Right lung (tissue), 5 donors: ENCODE measurements around the gene FGF18. TPM values are rescaled to one million over a fixed set of nuclear protein-coding genes. Genes with fewer than 3 reads are reported as not detected.

Source experiments
- DNase-seq, 2 donors: peaks; one replicate each; pipeline ENCODE4 v3.0.0-alpha.2; 2013
- polyA plus RNA-seq, 5 donors: library from polyadenylated mRNA; unstranded; fragments of 120-200 nt; gene quantifications; one replicate each; pipeline versions ENCODE4 v1.2.1 to v1.2.3, GENCODE V29; 2013; ENCODE audit warnings: inconsistent platforms in 1 of 5, low replicate concordance in 1 of 5; ENCODE audit not compliant: insufficient read length in 5 of 5, insufficient read depth in 1 of 5

FGF18 gene
- polyA plus RNA-seq, 5 donors = 4.6 to 11.2 (median 7.8) TPM

DNA sequence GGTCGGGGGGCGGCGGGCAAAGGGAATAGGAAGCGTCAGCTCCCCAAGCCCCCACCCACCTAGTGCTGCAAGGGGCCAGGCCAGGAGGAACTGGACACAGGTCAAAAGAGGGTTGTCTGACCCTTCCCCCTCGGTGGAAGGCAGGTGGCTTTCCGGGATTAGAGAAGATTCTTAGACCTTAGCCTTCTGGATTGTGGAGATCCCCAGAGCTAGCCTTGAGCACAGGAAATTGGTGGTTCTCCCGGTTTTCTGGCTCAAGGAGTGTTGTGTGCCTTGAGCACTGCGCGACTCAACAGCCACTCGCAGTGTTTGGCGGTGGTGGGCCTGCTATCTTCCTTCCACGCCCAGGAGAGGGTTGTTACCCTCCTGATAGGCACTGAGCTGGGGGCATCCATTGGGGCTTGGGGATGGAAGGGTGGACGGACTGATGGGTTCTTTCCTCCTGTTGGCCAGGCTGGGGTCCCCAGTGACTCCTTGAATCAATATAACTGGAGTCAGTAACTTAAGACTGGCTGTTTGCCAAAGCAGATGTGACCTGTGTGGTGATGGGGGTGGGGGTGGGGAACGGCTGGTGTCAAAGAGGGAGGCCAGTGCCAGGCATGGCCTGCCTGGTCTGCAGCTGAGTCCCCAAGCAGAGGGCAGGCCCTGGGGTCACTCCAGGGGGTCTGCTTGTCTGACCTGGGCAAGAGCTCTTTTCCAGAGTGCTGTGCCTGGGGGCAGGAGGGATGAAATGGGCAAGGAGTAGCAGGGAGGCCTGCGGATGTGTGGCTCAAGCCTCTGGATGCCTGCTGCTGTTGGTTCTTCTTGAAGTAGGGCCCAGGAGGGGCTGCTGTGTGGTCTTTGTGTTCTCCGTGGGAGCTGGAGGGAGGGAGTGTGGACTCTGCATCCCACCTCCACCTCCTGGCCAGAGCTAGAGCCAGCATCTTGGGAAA lies 2.1 kb downstream of the FGF18 start:
- DNase-seq = no peak

GRCh38 chr5:171422495-171422894 lies 3.0 kb downstream of the FGF18 start:
- DNase-seq = no peak

DNA sequence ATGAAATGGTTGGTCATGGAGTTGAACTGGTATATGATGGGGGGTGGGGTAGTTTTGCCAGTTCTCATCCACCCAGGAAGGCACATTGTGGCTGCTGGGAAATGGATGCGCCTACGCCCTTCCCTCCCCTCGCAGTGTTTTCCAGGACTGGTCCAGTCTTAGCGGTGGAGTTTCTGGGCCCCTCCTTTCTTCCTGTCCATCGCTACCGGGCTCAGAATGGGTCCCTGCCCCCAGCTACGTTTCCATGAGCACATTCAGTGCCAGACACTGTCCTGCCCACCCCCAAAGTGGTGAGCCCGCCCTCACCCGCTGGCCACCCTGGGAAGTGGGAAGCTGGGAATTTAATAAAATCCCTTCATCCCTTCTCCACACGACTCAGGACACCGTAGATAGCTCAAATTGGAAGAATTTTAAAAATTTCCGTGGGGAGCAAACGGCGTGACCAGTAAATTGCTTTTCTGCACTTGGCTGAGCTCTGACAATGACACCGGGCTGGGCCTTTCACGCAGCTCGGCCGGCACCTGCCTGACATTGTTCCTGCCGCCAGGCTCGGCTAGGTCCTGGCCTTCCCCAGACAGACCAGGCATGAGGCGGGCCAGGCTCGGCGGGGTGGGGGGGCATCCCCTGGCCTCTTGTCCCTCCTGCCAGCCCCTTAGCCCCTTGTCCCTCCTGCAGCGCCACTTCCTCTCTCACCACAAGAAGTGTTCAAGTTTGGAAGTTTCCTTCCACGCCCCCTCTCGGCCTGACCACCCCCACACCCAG lies 3.6 kb downstream of the FGF18 start:
- DNase-seq = no peak

DNA sequence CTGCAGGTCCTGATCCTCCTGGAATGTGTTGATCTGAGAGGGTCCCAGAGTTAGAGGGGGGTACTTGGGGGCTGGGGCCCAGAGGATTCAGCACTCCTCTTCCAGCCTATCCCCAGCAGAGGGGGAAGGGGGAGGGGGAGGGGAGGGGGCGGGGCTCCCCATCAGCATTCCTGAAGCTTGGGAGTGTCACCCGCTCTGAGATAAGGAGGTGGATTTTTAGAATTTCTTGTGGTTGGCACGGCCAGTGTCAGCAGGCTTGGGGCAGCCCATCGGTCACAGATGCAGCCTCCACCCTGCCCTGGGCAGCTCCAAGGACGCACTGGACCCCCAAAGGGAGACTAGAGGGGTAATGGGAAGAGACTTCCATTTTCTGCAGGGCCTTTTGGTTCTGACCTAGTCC lies 5.3 kb downstream of the FGF18 start:
- no peak for DNase-seq

GRCh38 chr5:171425596-171426244 lies 6.3 kb downstream of the FGF18 start:
- DNase-seq = no peak

GRCh38 chr5:171426266-171426665 lies 6.8 kb downstream of the FGF18 start:
- DNase-seq = no peak

GRCh38 chr5:171426680-171427079 lies 7.2 kb downstream of the FGF18 start:
- no peak for DNase-seq

GRCh38 chr5:171427318-171428167 lies 8.1 kb downstream of the FGF18 start:
- no peak for DNase-seq

- DNase-seq = no peak
Observed at GRCh38 chr5:171428168-171428696, 8.8 kb downstream of the FGF18 start.

GRCh38 chr5:171428809-171429542 lies 9.5 kb downstream of the FGF18 start:
- no peak for DNase-seq

GRCh38 chr5:171429543-171429910 lies 10.1 kb downstream of the FGF18 start:
- no peak for DNase-seq

DNA sequence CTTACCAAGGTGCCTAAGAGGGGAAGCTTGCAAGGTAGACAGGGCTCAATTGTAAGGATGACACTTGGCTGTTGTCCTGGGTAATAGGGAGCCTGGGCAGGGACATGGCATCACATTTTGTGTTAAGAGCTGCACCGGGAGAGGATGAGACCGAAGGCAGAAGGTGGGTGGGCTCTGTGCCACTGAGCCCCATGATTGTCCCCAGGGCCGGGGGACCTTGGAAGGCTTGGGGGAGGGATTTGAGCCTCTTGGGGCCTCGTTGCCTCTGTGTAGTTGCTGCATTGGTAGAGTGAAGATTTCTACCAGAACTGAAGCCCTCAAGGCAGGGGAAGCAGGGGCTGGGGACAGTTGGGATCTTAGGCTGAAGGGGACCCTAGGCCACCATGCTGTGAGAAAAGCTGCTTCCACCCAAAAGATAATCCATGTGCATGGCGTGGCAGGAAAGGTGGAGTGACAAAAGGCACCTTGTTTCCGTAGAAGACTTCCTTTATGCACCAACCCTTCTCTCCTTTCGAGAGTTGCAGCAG lies 11.9 kb downstream of the FGF18 start:
- no peak for DNase-seq

GRCh38 chr5:171432076-171432475 lies 12.6 kb downstream of the FGF18 start:
- no peak for DNase-seq

GRCh38 chr5:171432583-171433351 lies 13.3 kb downstream of the FGF18 start:
- DNase-seq = no peak

DNA sequence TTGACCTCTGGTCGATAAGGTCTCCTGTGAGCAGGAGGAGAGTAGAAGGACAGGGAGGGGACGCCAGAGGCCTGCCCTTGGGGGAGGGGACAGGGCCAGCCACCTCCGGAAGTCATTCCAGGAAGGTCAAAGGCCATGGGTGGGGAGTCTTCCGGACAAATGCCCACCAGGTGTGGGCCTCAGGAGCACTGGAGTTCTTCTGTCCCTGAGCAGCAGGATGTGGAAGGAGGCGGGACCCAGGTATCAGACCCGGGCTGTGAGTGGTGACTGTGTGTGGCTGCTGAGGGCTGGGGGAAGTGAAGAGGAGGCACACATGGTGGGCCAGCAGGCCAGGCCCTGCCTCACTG lies 13.9 kb downstream of the FGF18 start:
- no peak for DNase-seq

GRCh38 chr5:171433982-171434676 lies 14.7 kb downstream of the FGF18 start:
- no peak for DNase-seq

DNA sequence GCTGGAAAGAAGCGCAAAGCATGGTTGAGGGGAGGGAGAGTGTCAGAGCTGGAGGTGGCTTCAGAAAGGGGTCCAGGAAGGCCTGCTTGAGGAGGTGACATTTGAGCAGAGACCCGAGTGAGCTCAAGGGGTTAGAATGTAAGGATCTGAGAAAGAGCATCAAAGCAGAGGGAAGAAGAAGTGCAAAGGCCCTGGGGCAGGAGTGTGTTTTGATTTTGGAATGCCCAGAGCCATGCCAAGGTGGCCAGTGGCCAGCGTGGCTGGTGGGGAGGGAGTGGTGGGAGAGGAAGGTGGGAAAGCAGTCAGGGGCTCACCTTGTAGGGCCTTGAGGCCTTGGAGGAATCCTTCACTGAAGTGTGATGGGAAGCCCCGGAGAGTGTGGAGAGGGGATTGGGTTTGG lies 15.4 kb downstream of the FGF18 start:
- DNase-seq = no peak

- DNase-seq = no peak
Observed at GRCh38 chr5:171435908-171436307, 16.5 kb downstream of the FGF18 start.

DNA sequence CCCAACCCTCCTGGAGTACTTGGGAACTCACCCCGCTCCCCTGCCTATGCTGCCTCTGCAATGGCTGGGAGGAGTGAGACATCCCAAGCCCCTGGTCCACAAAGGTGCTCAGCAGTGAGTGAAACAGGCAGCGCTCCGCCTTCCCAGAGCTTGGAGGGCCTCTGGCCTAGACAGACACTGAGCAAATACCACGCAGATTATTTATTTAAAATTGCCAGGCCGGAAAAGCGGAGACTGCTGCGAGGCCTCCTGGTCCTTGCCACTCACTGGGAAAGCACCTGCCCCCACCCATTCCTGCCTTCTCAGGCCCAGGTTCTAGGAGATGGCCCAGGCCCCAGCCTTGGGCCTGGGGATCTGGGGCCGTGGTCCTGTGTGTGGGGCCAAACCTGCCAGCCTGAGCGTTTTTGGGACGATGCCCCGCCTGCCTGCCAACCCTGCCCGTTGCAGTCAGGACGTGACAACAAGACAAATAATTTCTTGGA lies 17.4 kb downstream of the FGF18 start:
- peak in 1 of 2 donors; percentile 29 for DNase-seq
